SK-N-SH (cell line): ENCODE results near the gene EPB41L4A. TPM values are rescaled to one million over a fixed set of nuclear protein-coding genes. Genes with fewer than 3 reads are reported as not detected.

Source experiments
- CTCF ChIA-PET: fragments of 300-600, 350-600 bp; formaldehyde crosslinking; extraction: SDS; loops from one replicate; lab custom pipeline; 2021; lab: Yijun Ruan, JAX
- POLR2A ChIA-PET: fragments of 350-600 bp; sonication (Branson Sonifier 250); formaldehyde crosslinking; extraction: SDS; loops from one replicate; lab custom pipeline; 2020; ENCODE audit warnings: antibody characterized with exemption, inconsistent platforms; lab: Yijun Ruan, JAX
- DNase-seq: peaks from one replicate; pipeline ENCODE4 v3.0.0; 2012
- H2AFZ ChIP-seq: fragments of 200-600 bp; sonication (generic); 2 replicates; pipeline ENCODE4 v1.8.1; 2016; ENCODE audit warnings: antibody characterized with exemption, mild to moderate bottlenecking, low read depth
- H3F3A ChIP-seq: fragments of 200-600 bp; sonication (generic); replicated peaks from 2 replicates; pipeline ENCODE3; 2016; ENCODE audit warnings: antibody characterized with exemption, mild to moderate bottlenecking; ENCODE audit not compliant: insufficient read depth
- H3K27ac ChIP-seq, 2 experiments: fragments of 200-500 bp in 1 of 2; fragments of 200-600 bp in 1 of 2; sonication (Bioruptor generic) in 1 of 2; sonication (generic), shearing (Covaris generic) in 1 of 2; 2 replicates each; pipeline versions ENCODE4 v1.5.1 to v1.6.1; 2014 to 2016; ENCODE audit warnings: low read depth in 2 of 2, inconsistent platforms in 1 of 2, low read length in 1 of 2, mild to moderate bottlenecking in 1 of 2, mixed read lengths in 1 of 2
- H3K27me3 ChIP-seq: fragments of 200-600 bp; sonication (generic), shearing (Covaris generic); 2 replicates; pipeline ENCODE4 v1.6.1; 2016; ENCODE audit warnings: mixed run types; ENCODE audit not compliant: insufficient read depth
- H3K36me3 ChIP-seq, 2 experiments: fragments of 200-500 bp in 1 of 2; fragments of 200-600 bp in 1 of 2; sonication (Bioruptor generic) in 1 of 2; sonication (generic) in 1 of 2; replicated peaks in 1 of 2; 2 replicates each; pipeline versions ENCODE3 to v1.5.1; 2014 to 2016; ENCODE audit warnings: low read length in 1 of 2, mild to moderate bottlenecking in 1 of 2; ENCODE audit not compliant: insufficient read depth in 2 of 2, control insufficient read depth in 1 of 2
- H3K4me1 ChIP-seq, 2 experiments: fragments of 200-500 bp in 1 of 2; fragments of 200-600 bp in 1 of 2; sonication (Bioruptor generic) in 1 of 2; sonication (generic), shearing (Covaris generic) in 1 of 2; 2 replicates each; pipeline versions ENCODE4 v1.5.1 to v1.6.1; 2014 to 2016; ENCODE audit warnings: low read depth in 1 of 2, low read length in 1 of 2, mixed run types in 1 of 2; ENCODE audit not compliant: insufficient read depth in 2 of 2, control insufficient read depth in 1 of 2
- H3K4me2 ChIP-seq: fragments of 200-600 bp; sonication (generic), shearing (Covaris generic); 2 replicates; pipeline ENCODE4 v1.6.1; 2017; ENCODE audit warnings: mixed run types
- H3K4me3 ChIP-seq, 2 experiments: fragments of 200-500 bp in 1 of 2; fragments of 200-600 bp in 1 of 2; sonication (Bioruptor generic) in 1 of 2; sonication (generic), shearing (Covaris generic) in 1 of 2; 2 replicates each; pipeline versions ENCODE4 v1.5.1 to v1.8.1; 2014 to 2016; ENCODE audit warnings: low read depth in 2 of 2, inconsistent platforms in 1 of 2, low read length in 1 of 2, mild to moderate bottlenecking in 1 of 2, mixed read lengths in 1 of 2, moderate library complexity in 1 of 2
- H3K79me2 ChIP-seq: fragments of 200-600 bp; sonication (generic); 2 replicates; pipeline ENCODE4 v1.8.1; 2017; ENCODE audit warnings: mild to moderate bottlenecking; ENCODE audit not compliant: insufficient read depth
- H3K9ac ChIP-seq: fragments of 200-600 bp; sonication (generic); 2 replicates; pipeline ENCODE4 v1.6.1; 2017; ENCODE audit warnings: mixed run types
- H3K9me2 ChIP-seq: fragments of 200-600 bp; sonication (generic); 2 replicates; pipeline ENCODE4 v1.6.1; 2017; ENCODE audit warnings: mixed run types
- H3K9me3 ChIP-seq: fragments of 200-600 bp; sonication (generic); 2 replicates; pipeline ENCODE4 v1.6.1; 2017; ENCODE audit warnings: mixed run types, mild to moderate bottlenecking, moderate library complexity
- H4K20me1 ChIP-seq: fragments of 200-600 bp; sonication (generic); 2 replicates; pipeline ENCODE4 v1.6.1; 2017; ENCODE audit warnings: mild to moderate bottlenecking, mixed run types; ENCODE audit not compliant: insufficient read depth
- ELF1 ChIP-seq: IDR thresholded peaks from 2 replicates; pipeline ENCODE4 v1.4.0; 2012
- GABPA ChIP-seq: IDR thresholded peaks from 2 replicates; pipeline ENCODE4 v1.4.0; 2012; ENCODE audit warnings: low read depth, mild to moderate bottlenecking
- GATA2 ChIP-seq: sonication (generic); formaldehyde crosslinking; IDR thresholded peaks from 2 replicates; pipeline ENCODE4 v1.5.0; 2020; ENCODE audit warnings: mild to moderate bottlenecking, missing genetic modification reagents
- MXI1 ChIP-seq: IDR thresholded peaks from 2 replicates; pipeline ENCODE4 v1.6.1; 2012; ENCODE audit warnings: mild to moderate bottlenecking, low read depth, low read length, improper control_type of control experiment
- NFIC ChIP-seq: IDR thresholded peaks from 2 replicates; pipeline ENCODE4 v1.4.0; 2012; ENCODE audit warnings: borderline replicate concordance
- POLR2AphosphoS5 ChIP-seq: IDR thresholded peaks from 2 replicates; pipeline ENCODE4 v1.6.1; 2012; ENCODE audit warnings: low read depth, low read length
- RAD21 ChIP-seq: IDR thresholded peaks from 2 replicates; pipeline ENCODE4 v1.6.1; 2012; ENCODE audit warnings: mild to moderate bottlenecking, low read length
- RCOR1 ChIP-seq: fragments of 150-350 bp; IDR thresholded peaks from 2 replicates; pipeline ENCODE4 v1.6.1; 2017; ENCODE audit warnings: antibody characterized with exemption, low read length
- RXRA ChIP-seq: IDR thresholded peaks from 2 replicates; pipeline ENCODE4 v1.4.0; 2012; ENCODE audit warnings: low read depth, mild to moderate bottlenecking, borderline replicate concordance
- SIN3A ChIP-seq: IDR thresholded peaks from 2 replicates; pipeline ENCODE4 v1.6.1; 2012; ENCODE audit warnings: low read depth, mild to moderate bottlenecking, low read length, moderate library complexity, borderline replicate concordance
- TAF1 ChIP-seq: IDR thresholded peaks from 2 replicates; pipeline ENCODE4 v1.6.1; 2012; ENCODE audit warnings: low read depth, mild to moderate bottlenecking, low read length, moderate library complexity, borderline replicate concordance
- TEAD4 ChIP-seq: IDR thresholded peaks from 2 replicates; pipeline ENCODE4 v1.4.0; 2012; ENCODE audit warnings: mild to moderate bottlenecking, borderline replicate concordance; ENCODE audit not compliant: insufficient read depth
- YY1 ChIP-seq: IDR thresholded peaks from 2 replicates; pipeline ENCODE4 v1.4.0; 2012; ENCODE audit warnings: low read depth, mild to moderate bottlenecking
- WGBS: methylation state at CpG from one replicate; pipeline ENCODE4 v1.1.6; 2017; ENCODE audit warnings: low lambda C conversion rate; 5-methylcytosine and 5-hydroxymethylcytosine counted together
- polyA plus RNA-seq, 3 experiments: library from polyadenylated mRNA; depleted of rRNA; stranded (reverse); fragments of >200 nt; gene quantifications; 2 replicates each; pipeline ENCODE4 v1.2.3, GENCODE V29; 2012
- TF ChIP-seq, protein P1 (sequence below): fragments of 150-350 bp; IDR thresholded peaks from 2 replicates; pipeline ENCODE4 v1.6.1; 2016; ENCODE audit warnings: mild to moderate bottlenecking, low read depth, low read length
- TF ChIP-seq, protein P2 (sequence below): IDR thresholded peaks from 2 replicates; pipeline ENCODE4 v1.4.0; 2012; ENCODE audit warnings: low read depth
- TF ChIP-seq, protein P3 (sequence below): IDR thresholded peaks from 2 replicates; pipeline ENCODE4; 2012
- TF ChIP-seq, protein P4 (sequence below): fragments of 200-600 bp; sonication (generic); IDR thresholded peaks from 2 replicates; pipeline ENCODE4 v1.6.1; 2017; ENCODE audit warnings: antibody characterized with exemption, mild to moderate bottlenecking, moderate library complexity

The EPB41L4A gene
- polyA plus RNA-seq, 1 of the 3 experiments (the other 2 are of a cell fraction) = 0.07 TPM

DNA sequence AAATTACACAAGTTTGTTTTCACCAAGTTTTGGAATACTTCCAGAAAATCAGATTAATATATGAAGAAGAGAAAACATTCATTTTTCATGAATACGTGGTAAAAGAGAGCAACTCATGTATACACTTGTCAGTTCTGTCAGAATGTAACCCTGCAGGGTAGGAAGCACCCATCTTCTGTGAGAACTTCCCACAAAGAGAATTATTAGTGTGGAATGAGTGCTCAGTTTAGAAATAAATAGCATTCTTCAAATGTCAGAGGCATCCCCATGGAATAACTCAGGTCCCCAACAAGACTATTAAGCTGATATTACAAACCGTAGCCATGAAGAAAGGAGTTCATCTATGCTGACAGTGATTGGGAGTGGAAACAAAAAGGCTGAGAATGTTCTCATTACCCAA, 45.2 kb downstream of the EPB41L4A start:
- no peak for DNase-seq
- H3K9me3 ChIP-seq = no peaks in the 10 kb centered on the region
- H3K4me3 ChIP-seq = no peak overlapping the region
- WGBS = 50% methylated on average over 2 of the region's 2 CpGs
- no peaks in the 10 kb centered on the region for H3K36me3 ChIP-seq
- no peak overlapping the region for H3K27ac ChIP-seq
- no peak overlapping the region for H3K9ac ChIP-seq
- no peaks in the 10 kb centered on the region for H3K9me2 ChIP-seq
- CTCF ChIA-PET = interaction anchor here (1.4 kb wide), 1 partner anchor 9 kb away, joined by 3 read pairs; no protein-coding TSS in a partner anchor
- H3K4me2 ChIP-seq = no peak overlapping the region
- H3K27me3 ChIP-seq = no peaks in the 10 kb centered on the region; the same call in 1 of the 2 replicates
- H3K79me2 ChIP-seq = no peaks in the 10 kb centered on the region
- no peak overlapping the region for H2AFZ ChIP-seq
- TF ChIP-seq, protein P1, sequence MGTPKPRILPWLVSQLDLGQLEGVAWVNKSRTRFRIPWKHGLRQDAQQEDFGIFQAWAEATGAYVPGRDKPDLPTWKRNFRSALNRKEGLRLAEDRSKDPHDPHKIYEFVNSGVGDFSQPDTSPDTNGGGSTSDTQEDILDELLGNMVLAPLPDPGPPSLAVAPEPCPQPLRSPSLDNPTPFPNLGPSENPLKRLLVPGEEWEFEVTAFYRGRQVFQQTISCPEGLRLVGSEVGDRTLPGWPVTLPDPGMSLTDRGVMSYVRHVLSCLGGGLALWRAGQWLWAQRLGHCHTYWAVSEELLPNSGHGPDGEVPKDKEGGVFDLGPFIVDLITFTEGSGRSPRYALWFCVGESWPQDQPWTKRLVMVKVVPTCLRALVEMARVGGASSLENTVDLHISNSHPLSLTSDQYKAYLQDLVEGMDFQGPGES = no peak
- TF ChIP-seq, protein P2, sequence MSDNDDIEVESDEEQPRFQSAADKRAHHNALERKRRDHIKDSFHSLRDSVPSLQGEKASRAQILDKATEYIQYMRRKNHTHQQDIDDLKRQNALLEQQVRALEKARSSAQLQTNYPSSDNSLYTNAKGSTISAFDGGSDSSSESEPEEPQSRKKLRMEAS = no peak
- TF ChIP-seq RAD21 (no peak), TEAD4 (no peak), NFIC (no peak), RCOR1 (no peak), ELF1 (no peak), TAF1 (no peak), GABPA (no peak), YY1 (no peak), GATA2 (CRISPR knock-in tag) (no peak), RXRA (no peak), SIN3A (no peak), MXI1 (no peak), POLR2AphosphoS5 (no peak)
- TF ChIP-seq, protein P3, sequence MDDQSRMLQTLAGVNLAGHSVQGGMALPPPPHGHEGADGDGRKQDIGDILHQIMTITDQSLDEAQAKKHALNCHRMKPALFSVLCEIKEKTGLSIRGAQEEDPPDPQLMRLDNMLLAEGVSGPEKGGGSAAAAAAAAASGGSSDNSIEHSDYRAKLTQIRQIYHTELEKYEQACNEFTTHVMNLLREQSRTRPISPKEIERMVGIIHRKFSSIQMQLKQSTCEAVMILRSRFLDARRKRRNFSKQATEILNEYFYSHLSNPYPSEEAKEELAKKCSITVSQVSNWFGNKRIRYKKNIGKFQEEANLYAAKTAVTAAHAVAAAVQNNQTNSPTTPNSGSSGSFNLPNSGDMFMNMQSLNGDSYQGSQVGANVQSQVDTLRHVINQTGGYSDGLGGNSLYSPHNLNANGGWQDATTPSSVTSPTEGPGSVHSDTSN = no peak
- TF ChIP-seq, protein P4, sequence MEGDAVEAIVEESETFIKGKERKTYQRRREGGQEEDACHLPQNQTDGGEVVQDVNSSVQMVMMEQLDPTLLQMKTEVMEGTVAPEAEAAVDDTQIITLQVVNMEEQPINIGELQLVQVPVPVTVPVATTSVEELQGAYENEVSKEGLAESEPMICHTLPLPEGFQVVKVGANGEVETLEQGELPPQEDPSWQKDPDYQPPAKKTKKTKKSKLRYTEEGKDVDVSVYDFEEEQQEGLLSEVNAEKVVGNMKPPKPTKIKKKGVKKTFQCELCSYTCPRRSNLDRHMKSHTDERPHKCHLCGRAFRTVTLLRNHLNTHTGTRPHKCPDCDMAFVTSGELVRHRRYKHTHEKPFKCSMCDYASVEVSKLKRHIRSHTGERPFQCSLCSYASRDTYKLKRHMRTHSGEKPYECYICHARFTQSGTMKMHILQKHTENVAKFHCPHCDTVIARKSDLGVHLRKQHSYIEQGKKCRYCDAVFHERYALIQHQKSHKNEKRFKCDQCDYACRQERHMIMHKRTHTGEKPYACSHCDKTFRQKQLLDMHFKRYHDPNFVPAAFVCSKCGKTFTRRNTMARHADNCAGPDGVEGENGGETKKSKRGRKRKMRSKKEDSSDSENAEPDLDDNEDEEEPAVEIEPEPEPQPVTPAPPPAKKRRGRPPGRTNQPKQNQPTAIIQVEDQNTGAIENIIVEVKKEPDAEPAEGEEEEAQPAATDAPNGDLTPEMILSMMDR = no peak
- H4K20me1 ChIP-seq = no peaks in the 10 kb centered on the region
- H3K4me1 ChIP-seq = no peaks in the 10 kb centered on the region
- H3F3A ChIP-seq = no peaks in the 10 kb centered on the region
- POLR2A ChIA-PET = no interaction called here
